HG02943 (cell line): ENCODE measurements around the gene C11orf65.
"Not testable (repeated sequence)": the region's sequence is repeated elsewhere in the genome, so short reads cannot be mapped to it uniquely, and the experiment has no call there.

ENCODE experiments used
- ATAC-seq: cut with Tn5 transposase; IDR thresholded peaks from one replicate; pipeline ENCODE4 v1.9.1; 2021; ENCODE audit warnings: mild to moderate bottlenecking, low read depth, moderate library complexity; ENCODE audit not compliant: unreplicated experiment

Gene C11orf65

DNA sequence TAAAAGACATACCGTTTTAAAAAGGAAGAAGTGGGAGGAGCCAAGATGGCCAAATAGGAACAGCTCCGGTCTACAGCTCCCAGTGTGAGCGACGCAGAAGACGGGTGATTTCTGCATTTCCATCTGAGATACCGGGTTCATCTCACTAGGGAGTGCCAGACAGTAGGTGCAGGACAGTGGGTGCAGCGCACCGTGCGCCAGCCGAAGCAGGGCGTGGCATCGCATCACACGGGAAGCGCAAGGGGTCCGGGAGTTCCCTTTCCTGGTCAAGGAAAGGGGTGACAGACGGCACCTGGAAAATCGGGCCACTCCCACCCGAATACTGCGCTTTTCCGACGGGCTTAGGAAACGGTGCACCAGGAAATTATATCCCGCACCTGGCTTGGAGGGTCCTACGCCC, 93.8 kb downstream of the C11orf65 start:
- not testable (repeated sequence) for ATAC-seq

DNA sequence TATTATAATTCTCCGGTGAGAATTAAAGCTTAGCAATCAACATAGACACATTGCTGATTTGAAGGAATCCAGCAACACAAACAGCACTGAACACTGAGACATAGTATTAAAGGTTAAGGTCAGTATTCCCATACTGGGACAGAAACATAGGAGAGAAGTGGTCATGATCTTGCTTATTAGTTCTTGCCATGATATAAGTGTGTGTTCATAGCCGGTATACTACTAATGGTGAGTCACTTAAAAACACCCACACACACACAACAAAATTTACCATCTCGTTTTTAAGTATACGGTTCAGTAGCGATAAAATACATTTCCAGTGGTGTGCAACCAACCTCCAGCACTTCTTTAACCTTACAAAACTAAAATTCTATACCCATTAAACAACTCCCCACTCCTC, 96.3 kb downstream of the C11orf65 start:
- ATAC-seq: no peak

DNA sequence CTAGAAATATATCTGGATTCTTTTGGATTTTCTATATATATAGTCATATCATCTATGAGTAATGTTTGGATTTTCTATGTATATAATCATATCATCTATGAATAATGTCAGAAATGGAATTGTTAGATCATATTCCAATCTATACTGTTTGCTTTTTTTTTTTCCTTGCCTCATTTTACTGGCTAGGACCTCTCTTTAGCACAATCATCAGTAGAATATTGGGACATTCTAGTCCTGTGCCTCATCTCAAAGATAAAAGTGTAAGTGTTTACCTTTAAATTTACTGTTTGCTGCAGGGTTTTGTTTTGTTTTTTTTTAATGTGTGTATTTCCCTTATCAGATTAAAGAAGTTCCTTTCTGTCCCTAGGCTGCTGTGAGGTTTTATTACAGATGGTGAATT, 97.0 kb downstream of the C11orf65 start:
- ATAC-seq: no peak

DNA sequence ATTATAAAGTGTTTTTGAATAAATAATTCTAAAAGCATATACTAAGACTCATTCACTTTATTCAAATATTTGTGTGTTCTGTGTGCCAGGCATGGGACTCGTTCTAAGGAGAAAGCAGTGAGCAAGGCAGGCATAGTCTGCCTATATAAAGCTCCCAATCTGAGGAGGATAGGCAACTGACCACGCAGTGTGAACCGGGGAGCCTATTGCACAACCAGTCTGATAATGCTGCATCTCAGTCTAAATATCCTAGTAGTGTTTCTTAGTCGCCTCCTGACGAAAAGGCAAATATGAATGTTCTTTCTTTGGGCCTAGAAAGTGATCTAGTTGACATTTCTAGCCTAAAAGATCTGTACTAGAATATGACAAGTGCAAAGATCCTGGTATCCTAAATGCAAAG, 98.3 kb downstream of the C11orf65 start:
- ATAC-seq: no peak

DNA sequence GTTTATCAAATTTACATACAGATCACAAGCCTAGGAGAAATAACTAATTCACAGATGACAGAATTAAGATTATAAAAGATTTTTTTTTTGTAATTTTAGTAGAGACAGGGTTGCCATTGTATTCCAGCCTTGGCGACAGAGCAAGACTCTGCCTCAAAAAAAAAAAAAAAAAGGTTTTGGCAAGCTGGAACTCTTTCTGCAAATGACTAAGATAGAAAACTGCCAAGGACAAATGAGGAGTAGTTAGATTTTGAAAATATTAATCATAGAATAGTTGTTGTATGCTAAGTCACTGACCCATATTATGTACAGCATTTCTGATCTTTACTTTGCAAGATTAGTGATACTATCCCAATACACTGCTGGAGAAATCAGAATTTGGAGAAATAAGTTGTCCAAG, 99.2 kb downstream of the C11orf65 start:
- no peak for ATAC-seq

DNA sequence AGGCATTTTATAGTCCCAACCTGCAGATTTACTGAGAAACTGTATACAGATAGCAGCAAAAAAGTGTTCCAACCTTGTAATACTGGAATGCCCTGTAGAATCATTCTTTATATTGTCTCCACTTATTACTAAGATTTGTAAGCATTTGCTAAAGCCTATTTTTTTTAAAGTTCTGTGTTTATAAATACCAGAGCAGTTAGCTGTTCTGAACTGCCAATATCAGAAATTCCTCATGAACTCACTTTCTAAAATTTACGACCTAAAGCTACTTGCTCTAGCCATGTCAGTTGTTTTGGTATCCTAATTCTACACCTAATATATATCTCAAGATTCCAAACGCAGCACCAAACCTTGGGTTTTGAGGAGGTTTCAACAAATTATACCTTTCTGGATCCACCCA, 103.2 kb downstream of the C11orf65 start:
- ATAC-seq: no peak

DNA sequence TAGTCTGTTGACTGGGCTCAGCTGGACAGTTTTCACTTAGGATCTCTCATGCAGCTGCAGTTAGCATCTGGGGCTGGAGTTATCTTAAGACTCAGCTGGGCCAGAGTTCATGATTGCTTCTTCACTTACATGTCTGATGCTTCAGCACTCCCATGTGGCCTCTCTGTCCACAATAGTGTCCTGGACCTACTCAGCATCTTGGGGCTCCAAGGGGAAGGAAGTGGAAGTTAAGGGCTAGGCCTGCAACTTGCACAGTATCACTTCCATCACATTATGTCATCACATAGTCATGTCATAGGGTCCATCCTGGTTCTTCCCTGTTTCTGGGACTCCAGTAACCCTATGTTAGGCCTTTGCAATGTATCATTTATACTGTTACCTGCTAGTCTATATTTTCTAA, 115.9 kb downstream of the C11orf65 start:
- ATAC-seq: no peak

DNA sequence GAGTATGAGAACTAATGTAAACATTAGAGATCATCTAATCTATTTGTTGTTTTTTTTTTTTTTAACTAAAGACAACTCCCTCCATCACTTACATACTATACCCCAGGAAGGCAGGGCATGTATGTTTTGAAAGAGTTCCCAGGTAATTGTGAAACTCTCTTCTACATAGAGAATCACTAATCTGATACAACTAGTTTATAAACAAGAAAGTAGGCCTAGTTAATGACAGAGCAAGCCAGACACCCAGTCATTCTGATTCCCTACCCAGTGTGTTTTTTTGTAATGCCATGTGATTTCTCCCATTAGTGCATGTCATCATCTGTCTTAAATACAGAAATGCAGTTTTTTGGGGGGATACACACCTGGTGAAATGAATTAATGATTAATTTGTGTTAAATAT, 120.9 kb downstream of the C11orf65 start:
- no peak for ATAC-seq

DNA sequence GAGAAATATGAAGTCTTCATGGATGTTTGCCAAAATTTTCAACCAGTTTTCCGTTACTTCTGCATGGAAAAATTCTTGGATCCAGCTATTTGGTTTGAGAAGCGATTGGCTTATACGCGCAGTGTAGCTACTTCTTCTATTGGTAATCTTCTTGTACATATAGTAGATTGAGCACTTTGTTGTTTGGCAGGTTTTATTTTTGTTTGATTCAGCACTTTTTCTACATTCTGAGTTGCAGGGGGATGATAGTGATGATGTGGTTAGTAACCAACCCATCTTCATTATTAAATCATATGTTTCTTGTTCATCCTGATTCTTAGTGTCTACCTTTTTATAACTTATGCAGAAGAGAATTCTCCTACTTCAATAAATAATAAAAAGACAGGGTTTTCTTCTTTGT, 121.6 kb downstream of the C11orf65 start:
- ATAC-seq: no peak

DNA sequence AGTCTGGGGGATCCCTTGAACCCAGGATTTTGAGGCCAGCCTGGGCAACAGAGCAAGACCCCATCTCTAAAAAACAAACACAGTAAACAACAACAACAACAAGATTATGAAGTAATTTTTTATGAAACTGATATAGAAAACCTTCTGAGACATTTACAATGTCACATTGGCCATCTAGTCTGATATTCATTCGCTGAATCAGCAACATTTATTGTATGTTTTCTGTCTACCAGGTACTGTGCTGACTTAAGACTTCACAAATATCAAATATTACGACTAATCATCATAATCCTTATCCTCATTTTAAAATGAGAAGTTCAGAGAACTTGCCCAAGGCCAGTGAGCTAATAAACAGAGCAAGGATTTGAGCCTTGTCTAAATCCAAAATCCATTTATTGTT, 123.6 kb downstream of the C11orf65 start:
- ATAC-seq: no peak

DNA sequence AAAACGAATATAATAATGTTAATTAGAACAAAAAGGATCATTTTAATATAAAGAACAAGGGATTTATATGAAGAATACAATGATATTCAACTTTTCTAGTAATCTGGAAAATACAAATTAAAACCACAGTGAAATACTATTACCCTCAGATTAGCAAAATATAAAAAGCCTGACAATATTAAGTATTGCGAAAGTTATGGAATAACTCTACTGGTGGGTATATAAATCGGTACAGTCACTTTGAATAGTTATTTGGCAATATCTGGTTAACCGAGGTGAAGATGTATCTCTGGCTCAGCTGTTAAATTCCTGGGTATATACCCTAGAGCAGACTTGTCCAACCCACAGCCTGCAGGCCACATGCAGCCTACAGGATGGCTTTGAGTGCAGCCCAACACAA, 125.7 kb downstream of the C11orf65 start:
- ATAC-seq: no peak

DNA sequence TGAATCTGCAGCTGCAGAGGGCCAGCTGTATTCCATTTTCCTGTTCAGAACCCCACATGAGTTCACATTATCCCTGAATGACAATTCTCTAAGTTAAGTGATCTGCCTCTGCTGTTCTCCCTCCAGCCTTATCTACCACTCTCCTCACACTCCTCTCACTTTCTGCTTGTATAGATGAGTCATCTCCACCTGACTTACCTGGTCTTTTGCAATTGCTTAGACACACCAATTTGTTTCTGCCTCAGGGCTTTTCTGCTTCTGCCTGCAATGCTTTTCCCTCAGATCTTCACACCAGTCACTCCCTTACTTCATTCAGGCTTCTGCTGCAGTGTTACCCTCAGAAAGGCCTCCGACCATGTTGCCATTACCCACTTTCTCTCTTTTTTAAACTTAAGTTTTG, 126.4 kb downstream of the C11orf65 start:
- ATAC-seq: no peak

DNA sequence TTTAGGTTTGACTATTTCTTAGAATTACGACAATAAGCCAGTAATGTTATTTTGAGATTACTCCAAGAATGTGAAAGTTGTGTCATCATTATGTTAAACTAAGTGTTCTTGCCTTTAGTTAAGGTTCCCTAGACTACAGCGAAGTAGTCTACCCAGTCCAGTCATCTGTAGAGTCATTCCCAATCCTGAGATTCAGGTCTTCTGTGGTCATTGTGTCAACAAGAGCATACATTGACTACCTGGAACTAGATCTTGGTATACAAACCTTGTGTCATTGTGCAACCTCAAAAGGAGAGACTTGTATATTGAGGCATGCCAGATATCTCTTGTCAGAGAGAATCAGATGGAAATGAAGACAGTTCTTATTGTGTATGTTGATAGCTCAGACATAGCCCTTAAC, 128.6 kb downstream of the C11orf65 start:
- no peak for ATAC-seq

DNA sequence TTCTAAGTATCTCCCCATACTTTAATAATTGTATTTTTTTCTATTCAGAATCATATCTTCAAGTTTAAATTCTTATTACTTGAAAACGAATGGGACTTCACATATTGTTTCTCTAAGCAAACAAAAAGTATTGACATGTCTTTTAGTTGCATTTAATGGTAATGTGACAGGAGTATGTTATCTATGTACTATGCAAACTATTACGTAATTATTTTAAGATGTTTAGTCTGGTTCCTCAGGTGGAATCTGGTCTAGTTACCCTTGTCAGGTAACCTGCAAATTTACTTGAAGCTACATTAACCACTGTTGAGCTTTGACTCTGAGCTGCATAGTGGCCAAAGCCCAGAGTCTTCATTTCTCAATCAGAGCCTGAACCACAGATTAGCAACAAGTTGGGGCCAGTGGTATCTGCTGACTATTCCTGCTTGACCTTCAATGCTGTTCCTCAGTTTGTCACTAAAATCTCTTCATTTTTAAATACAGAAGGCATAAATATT, 133.9 kb downstream of the C11orf65 start:
- ATAC-seq: no peak
